ENCODE measurements around the gene CR1L.

DNA sequence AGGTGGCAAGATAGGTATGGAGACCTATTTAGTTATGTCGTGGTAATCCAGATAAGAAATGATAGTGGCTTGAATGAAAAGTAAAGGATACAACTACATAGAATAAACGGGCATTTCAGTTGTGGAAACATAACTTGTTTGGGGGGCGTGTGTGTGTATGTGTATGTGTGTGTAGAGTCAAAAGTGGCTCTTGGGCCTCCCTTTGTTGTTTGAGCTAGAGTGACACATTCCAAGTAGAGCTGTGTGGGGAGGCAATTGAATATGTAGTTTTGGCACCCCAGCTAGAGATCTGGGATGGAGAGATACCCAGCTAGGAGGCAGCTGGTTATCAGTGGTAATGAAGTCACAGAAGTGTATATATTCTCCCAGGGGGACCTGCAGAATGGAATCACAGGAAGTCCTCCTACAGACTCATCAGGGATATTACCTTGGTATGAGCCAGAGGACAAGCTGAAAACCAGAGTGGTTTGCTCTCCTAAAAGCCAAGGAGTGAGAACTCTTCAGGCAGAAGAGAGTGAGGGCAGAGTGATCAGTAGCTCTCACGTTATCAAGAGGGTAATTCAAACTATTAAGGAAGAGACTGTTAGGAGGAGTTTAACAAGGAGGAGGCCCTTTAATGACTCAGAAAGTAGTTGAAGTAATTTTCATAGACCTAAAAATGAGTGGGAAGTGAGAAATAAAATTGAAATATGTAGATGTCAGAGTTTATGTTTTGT is 5.1 kb downstream of the CR1L start:
- no peak for TF ChIP-seq ETS1 (IDR thresholded peaks at IDR 0.05)
- TF ChIP-seq EZH2 (IDR thresholded peaks at IDR 0.05; ENCODE audit: low read depth, unreplicated experiment) = no peak
- TF ChIP-seq, protein P1, sequence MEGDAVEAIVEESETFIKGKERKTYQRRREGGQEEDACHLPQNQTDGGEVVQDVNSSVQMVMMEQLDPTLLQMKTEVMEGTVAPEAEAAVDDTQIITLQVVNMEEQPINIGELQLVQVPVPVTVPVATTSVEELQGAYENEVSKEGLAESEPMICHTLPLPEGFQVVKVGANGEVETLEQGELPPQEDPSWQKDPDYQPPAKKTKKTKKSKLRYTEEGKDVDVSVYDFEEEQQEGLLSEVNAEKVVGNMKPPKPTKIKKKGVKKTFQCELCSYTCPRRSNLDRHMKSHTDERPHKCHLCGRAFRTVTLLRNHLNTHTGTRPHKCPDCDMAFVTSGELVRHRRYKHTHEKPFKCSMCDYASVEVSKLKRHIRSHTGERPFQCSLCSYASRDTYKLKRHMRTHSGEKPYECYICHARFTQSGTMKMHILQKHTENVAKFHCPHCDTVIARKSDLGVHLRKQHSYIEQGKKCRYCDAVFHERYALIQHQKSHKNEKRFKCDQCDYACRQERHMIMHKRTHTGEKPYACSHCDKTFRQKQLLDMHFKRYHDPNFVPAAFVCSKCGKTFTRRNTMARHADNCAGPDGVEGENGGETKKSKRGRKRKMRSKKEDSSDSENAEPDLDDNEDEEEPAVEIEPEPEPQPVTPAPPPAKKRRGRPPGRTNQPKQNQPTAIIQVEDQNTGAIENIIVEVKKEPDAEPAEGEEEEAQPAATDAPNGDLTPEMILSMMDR (conservative IDR thresholded peaks at IDR 0.05; ENCODE audit: low read depth in 2 of 2) = no peak
